GM15510 (cell line): ENCODE data around the gene CCDC122.

ENCODE experiments used
- POLR2A ChIP-seq: IDR thresholded peaks from 3 replicates; pipeline ENCODE4 v1.6.1; 2011; ENCODE audit warnings: borderline replicate concordance; ENCODE audit not compliant: insufficient read length; ENCODE audit errors: extremely low read depth

The CCDC122 gene

DNA sequence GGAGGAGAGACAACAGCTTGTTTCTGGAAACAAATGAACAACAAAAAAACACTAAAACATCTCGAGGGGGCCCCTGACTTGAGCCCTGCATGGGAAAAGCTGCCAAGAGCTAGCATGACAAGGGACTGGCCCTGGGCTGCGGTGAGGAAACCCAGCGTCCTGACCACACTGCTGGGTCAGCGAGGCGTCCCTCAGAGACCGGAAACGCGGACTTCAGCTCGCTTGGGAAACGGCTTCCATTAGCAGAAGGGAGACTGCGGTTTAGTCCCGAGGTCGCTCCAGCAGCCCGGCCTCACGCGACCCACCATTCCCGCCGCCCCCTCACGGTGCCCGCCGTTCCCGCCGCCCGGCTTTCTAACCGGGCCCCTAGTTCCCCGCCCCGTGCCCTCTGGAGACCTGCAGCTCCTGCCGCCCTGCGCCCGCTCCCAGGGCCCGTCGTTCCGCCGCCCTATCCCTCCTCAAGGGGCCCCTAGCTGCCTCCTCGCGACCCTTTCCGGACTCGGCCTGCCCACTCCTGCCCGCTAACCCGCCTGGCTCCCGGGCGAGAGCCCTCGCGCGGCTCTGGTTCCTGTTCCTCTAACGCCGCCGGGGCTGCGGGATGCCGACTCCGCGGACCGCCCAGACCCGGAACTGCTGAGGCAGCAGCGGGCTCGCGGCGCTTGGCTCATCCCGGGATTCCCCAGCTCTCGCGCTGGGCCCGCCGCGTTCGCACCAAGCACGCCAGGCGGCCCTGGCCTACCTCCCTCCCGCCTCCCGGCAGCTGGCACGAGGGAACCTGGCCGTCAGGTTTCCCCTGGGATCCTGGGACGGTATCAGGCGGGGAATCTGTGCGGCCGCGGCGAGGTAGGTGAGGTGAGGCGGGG, at the start of gene CCDC122:
Gene CCDC122, minus strand, starts transcription at position 849 of the 863 bp plus-strand sequence. CDS start 10,364 bp downstream, outside the sequence.
- TF ChIP-seq POLR2A = peak; percentile 49

DNA sequence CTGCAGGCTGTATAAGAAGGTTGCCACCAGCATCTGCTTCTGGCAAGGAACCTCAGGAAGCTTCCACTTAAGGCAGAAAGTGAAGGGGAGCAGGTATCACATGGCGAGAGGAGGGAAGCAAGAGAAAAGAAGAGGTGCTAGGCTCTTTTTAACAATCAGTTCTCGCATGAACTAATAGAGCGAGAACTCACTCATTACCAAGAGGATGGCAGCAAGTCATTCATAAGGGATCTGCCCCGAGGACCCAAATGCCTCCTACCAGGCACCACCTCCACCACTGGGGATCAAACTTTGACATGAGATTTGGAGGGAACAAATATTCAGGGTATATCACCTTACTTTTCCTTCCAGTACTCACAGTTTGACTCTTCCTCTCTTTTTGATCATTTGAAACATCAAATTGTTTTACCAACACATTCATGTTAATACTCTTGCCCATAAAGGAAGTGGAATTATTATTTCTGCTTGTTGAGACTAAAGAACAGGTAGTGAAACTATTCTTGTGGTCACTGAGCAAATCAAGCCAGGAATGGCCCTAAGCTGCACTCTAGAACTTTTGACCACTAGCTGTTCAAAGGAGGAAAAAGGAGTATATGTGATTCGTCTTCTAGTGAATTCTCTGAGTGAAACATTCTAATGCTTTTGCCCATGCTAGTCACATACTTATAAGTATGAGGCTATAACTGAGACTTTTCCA, 45.2 kb upstream of the CCDC122 start:
- no peak for TF ChIP-seq POLR2A

DNA sequence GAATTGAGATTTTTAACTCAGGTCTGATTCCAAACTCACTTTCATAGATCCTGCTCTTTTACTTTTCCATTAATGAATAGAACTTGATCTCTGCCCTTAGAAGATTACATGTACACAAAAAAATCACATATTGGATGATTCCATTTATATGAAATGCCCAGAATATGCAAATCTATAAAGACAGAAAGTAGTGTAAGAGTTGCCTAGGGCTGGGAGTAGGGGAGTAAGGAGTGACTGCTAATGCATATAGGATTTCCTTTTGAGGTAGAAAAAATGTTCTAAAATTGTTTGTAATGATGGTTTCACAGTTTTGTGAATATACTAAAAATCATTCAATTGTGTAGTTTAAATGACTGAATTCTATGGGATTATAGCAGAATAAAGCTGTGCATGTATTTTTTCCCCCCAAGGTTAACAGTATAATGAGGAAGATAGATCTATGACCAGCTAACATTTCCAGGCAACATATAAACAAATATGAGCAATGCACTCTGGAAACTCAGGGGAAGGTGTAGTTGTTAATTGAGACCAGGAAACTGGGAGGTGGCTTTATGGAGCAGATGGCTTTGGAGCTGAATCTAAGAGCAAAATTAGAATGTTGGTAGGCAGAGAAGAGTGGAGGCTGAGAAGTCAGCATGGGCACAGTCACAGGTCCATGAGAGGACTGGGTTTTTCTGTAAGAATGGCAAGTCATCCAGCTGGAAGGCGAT, 41.6 kb upstream of the CCDC122 start:
- TF ChIP-seq POLR2A = no peak

DNA sequence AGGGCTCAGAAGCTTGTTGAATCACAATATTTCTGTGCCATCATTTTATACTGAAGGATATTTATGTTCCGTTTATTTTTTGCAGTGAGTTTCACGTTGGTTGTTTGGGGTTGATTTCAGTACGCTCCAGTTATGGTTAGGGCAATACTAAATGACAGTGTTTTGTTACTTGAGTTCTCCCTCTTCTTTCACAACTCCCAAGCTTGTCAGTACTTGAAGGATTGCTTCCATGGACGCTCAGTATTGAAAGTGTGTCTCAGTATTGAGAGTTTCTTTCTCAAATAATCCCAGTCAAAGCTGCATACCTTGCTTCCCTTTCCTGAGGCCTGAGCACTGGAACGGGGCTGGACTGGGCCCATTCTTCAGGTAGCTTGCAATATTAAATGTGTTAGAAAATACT, 39.1 kb upstream of the CCDC122 start:
- no peak for TF ChIP-seq POLR2A

DNA sequence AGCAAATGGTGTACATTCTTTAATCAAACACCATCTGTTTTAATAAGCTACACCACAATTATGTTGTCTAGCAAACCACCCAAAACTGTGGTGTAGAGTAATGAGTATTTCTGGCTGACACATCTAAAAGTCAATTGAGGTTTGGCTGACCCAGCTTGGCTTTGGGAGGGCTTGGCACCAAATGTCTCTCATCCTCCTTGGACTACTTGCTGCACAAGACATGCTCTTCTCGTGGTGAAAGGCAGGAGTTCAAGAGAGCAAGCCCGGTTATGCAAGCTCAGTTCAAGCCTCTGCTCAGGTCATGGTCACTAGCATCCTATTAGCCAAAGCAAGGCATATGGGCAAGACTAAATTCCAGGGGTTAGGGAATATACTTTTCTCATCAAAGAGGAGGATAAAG, 37.3 kb upstream of the CCDC122 start:
- no peak for TF ChIP-seq POLR2A

DNA sequence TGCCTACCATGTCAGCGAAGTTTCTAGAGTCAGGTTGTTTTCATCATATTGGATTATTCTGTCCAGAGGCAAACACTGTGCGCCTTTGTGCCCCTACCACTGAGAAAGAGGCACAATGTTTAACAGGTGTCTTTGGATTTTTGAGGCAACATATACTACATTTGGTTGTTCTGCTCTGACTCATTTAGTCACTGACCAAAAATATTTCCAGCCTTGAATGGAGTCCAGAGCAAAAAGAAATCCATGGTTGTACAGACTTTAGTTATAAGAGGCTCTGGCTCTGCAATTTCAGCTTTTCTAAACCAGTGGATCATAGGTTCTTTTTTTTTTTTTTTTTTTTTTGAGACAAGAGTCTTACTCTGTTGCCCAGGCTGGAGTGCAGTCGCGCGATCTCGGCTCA, 35.9 kb upstream of the CCDC122 start:
- TF ChIP-seq POLR2A = no peak

DNA sequence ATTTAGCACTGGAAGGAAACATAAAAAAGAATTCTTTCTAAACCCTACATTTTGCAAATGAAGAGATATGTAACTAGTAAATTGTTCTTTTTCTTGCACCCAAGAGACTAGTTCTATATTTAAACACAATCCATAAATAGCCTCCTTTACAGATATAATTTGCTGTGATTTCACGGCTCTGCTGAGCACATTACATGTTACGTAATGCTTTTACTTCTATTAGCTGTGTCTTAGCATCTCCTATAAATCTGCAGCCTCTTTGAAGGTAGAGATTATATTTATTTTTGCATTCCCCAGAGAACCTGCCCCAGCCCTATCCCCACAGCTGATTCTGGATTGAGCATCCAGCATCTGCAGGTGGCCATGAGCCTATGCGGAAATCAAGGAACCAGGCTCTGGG, 32.3 kb upstream of the CCDC122 start:
- no peak for TF ChIP-seq POLR2A

DNA sequence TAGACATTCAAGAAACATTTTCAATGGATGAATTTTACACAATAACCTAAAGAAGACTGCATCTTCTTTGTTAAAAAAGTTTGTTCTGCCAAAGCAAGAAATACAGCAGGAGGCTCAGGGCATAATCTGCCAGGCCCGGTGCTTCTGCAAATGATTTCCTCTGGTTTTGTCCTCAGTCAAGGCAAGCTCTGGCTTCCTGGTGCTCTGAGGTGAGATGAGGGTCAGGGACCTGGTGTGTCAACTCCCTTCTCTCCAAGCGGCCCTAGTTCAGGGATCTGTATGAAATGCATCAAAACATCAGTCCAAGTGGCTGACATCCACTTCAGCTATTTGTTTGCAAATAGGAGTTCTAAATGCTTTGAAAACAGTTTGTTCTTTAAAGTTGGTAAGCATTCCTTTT, 31.7 kb upstream of the CCDC122 start:
- TF ChIP-seq POLR2A = no peak

DNA sequence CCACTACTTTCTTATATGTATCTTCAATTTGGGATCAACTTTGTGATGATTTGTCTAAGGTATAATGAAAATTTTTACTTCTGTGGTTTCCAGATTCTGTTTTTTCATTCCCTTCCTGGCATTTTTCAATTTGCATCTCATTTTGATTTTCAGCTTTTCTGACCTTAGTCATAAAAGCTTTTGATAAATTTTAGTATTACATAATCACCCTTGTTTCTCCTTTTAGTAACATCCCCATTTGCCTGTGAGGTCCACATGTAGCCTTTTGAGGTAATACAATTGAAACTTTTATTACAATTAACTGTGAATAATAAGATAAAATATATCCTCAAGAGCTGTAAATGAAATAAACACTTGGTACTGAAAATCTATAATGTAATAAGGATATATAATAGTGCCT, 31.3 kb upstream of the CCDC122 start:
- TF ChIP-seq POLR2A = no peak

DNA sequence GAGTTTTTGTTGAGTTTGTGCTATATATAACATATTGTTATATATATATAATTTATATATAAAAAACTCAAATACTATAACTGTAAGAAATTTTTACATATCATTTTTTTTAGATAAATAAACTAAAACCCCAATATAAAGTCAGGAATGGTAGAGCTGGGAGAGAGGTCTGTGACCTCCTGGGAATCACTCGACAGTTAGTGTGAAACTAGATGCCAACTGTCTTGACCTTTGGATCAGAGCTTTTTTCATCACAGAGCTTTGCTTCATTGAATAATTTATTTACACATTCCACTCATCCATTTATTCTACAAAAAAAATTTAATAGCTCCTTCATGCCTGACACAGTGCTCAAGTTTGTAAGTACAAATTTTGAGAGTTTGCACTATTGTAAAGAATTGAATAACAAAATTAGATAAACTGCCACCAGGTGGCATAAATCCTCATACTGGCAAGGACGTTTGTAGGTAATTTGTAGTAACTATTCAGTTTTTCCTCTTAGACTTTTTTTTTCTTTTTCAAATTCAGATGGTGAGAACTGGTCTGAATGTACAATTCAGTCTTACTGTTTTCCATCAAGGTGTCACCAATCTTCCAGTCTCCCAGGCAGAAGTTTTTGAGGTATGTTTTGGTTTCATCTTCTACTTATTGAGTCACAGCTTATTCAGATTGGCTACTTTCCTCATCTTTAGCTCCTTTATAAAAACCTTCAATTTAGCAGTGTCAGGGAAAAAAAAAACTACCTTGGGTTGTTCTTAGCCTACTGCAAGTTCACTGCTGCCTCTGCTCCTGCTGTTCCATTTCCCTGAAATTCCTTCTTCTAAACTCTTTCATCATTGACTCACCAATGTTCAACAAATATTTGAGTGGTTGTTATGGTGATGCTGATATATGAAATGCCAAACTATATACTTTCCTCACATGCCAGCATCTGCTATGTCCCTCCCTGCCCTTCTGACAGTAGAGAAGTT, 28.9 kb upstream of the CCDC122 start:
- no peak for TF ChIP-seq POLR2A

DNA sequence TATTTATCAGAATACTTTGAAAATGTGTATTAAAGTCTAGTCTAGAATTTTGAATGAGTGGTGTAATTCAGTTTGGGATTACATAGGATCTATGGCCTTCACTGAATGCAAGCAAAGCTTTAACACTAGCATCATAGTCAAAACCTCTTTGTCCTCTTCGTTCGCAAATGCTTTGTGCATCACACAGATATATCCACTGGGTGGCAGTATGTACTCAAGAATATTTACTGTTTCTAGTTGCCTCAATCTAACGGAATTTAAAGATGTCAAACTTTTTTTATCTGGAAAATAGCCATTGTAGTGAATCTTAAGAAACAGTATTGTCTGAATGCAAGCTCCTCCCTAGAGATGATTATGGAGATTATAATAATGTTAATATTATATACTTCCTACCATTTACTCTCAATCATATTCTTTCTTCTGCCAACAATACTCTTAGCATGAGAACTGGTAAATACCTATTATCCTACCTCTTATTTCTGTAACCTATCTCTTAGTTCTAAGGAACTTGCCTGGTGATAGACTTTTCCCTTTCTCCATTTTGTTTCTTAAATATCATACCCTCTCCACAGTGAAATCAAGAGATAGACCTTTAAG, 26.0 kb upstream of the CCDC122 start:
- no peak for TF ChIP-seq POLR2A

DNA sequence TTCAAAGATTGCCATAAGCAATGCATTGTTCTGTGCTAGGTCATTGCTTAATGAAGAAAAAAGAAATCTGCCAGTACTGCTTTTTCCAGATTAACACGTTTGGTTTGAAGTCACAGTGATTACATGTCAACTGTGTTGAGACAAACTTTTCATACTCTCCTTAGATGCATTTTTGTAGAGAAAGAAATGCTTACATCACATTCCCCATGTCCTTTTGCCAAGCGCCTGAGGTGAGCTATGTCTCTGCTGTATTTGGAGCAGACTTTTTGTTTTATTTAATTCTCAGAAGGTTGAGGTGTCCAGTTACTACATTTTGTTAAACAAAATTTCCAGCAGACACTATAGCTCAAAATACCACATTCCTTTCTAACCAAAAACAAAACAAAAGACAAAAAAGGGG, 16.4 kb upstream of the CCDC122 start:
- TF ChIP-seq POLR2A = no peak

DNA sequence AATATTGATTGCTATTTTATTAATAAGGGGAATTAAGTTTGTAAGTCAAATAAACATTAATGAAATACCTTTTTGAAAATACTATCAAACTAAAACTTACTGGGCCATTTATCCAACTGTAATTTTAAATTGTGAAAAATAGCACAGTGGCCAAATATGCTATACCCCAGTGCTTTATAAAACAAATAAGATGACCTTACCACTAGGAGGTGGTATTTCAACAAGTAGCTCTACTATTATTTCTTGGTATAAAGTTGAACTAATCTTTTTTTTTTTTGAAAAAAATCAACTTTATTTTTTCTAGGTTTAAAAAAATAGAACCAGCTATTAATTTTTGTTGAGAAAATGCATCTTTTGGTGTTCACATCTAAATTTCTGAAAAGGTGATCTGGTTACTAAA, 14.9 kb upstream of the CCDC122 start:
- TF ChIP-seq POLR2A = no peak

DNA sequence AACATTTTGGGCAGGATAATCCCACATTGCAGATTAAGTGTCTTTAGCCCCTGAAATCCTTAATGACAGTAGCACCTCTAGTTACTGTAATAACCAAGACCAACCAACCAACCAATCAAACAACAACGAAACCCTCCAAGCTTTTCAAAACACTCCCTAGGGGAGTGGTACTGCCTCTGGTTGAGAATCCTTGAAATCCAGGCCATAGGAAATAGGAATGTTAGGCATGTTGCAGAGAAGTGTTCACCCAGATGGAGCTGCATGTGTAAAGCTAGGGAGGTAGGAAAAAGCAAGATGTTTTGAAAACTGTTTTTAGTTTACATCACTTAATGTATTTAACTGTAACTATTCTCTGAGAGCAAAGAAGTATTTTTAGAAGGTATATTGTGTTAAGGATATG, 4.7 kb upstream of the CCDC122 start:
- no peak for TF ChIP-seq POLR2A
